NCI-H1417 (cell line): Measurements from ENCODE around the gene SCN4B.
A peak's percentile ranks its signal among the peaks of the same experiment; 100 is the strongest.

ENCODE experiments used
- DNase-seq, 3 experiments: peaks; one replicate each; lab custom pipeline; 2025; lab: John Stamatoyannopoulos, UW

The SCN4B gene

DNA sequence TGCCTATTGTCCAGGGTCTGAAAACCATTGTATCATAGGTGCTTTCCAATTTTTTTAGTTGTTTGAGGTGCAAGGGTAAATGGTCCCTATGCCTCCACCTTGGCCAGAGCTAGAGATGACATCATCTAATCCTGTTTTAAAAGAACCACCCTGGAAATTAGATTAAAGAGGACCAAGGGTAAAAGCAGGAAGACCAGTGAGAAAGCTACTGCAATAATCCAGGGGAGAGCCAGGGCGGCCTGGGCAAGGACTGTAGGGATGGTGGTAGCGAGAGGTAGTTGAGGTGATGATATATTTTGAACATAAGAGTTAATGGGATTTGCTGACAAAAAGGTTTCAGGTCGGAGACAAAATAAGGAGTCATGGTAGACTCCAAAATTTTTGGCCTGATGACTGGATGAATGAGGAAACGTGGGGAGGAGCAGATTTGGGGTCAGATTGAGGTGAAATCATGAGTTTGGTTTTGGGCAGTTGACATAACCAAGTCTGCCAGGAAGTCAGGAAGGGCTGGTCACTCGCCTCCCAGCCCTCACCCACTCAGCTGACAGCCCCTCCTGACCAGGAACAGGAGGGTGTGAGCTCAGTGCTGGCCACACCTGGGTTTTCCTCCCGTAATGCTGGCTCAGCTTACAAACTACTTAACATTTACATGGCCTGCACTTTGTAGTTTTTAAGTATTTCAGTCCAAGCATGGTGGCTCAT is 23.0 kb downstream of the SCN4B start:
- no peak for DNase-seq

DNA sequence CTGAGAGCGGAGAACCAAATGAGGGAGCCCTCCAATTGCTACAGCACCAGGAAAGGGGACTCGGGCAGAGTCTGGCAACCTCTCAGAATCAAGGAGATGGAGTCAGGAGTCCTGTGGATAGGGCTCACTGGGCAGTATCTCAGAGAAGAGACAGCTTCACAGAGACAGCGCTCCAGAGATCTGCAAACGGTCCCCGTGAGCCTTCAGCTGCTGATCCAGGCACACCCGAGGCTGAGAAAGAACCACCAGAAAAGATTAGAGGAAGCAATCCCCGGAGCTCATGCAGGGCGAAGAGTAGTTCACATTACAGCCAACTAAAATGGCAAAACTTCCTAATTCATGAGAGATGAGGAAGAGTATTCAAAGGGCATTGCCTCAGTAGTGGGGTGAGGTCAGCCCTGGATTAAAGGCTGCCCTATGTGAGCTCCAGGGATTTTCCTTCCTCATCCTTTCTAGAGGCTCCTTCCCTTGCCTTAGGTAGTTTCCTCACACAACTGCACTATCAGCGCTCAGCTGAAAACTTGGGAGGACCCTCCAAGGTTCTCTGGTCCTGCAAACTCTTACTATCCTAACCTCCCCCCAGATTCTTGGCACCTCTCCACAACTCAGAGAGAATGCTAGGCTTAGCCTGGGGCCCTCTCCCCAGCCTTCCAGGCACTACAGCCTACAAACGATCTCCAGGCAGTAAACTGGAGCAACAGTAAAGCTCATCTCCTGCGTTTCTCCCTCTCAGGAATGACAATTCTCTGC is 23.7 kb downstream of the SCN4B start:
- DNase-seq, result no peak

DNA sequence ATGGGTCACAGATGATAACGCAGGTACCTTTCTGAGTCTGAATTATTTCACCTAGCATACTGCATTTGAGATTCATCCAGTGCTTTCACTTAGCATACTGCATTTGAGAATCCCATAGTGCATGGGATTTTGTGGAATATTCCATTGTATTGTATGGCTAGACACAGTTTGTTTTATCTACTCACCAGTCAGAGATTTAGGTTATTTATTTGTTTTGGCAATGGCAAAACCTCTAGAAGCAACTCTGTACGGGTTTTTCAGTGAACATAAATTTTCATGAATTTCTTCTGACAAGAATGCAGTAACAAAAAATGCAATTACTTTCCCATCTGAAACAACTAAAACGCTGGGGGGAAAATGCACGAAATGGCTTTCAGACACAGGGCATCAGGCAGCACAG is 24.3 kb downstream of the SCN4B start:
- DNase-seq, result no peak

DNA sequence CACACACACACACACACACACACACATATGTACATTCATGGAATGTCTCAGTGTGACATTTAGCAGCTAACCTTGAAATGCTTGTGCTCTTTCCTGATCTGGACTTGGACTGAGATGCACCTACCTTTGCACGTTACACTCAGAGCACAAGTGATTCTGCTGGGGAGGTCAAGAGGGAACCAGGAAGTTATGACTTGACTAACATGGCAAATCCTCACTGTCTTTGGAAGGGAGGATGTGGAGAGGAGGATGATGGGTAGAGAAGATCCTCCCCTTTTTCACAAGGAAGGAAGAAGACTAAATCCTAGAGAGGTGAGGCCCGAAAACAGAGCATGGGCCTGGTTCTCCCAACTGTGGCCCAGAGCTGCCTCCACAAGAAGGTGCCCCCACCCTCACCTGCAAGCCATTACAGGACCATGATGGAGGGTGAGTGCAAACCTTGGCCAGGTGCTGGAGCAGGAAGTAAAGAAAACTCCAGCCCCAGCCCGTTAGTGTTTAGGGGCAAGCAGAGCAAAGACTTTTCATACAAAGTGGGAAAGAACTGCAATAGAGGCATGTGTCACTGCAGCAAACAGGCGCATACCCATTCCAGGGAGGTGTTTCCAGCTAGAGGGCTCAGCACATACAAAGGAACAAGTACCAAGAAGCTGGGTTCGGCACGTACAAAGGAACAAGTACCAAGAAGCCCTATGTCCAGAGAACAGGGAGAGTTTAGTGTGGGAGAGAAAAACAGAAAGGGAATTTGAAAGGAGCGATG is 26.4 kb downstream of the SCN4B start:
- peak in 1 of 3 experiments; percentile 6 for DNase-seq

DNA sequence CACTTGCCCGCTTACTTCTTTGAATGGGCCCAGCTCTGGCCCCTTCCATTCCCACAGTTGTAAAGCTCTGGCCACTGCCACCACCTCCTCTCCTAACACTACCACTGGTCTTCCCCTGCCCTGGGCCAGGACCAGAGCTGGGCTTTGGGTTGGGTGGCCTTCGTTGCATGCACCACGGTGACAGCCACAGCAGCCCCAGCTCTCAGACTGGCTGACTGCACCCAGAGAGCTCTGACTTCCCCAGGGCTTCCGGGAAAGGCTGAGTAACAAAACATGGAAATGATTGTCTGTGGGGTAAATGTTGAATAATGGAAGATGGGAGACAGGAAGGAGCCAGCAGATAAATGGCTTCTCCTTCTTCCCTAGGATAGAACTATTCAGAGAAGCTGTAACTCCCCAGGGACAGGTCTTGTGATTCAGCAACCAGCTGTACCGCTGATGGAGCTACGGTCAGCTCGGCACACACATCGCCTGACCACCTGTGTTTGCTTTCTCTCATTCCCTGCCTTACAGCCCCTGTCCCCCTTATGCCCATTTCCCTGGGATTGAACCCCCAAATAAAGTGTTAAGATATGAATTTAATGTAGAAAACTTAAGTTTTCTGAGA is 27.6 kb downstream of the SCN4B start:
- DNase-seq, result peak in 2 of 3 experiments; percentile 28 to 68

DNA sequence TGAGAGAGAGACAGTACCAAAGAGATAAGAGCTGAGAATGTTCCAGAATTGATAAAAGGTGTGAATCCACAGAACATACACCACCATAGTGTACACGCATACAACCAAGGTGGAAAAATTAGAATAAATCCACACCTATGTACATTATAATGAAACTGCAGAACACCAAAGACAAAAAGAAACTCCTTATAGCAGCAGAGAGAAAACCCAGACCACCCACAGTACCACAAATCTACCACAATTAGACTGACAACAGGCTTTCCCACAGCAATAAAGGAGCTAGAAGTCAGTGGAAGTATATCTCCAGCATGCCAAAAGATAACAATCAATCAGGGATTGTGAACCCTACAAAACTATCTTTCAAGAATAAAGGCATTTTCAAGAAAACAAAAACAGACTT is 31.8 kb downstream of the SCN4B start:
- no peak for DNase-seq

DNA sequence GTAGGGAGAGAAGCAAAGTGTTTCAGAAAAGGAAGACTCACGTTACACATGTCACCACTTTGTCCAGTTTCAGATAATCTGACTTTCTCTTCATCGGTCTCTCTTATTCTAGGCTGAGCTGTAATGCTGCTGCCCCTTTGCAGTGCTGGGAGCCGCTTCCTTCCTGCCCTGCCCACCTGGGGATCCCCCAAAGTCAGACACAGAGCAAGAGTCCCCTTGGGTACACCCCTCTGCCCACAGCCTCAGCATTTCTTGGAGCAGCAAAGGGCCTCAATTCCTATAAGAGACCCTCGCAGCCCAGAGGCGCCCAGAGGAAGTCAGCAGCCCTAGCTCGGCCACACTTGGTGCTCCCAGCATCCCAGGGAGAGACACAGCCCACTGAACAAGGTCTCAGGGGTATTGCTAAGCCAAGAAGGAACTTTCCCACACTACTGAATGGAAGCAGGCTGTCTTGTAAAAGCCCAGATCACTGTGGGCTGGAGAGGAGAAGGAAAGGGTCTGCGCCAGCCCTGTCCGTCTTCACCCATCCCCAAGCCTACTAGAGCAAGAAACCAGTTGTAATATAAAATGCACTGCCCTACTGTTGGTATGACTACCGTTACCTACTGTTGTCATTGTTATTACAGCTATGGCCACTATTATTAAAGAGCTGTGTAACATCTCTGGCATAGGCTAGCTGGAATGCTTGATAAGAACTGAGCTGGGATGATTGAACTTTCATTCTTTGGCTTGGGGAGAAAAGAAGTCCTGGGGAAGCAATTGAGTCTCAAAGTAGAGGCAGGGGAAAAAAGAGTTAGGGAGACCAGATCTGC is 34.6 kb downstream of the SCN4B start:
- no peak for DNase-seq

DNA sequence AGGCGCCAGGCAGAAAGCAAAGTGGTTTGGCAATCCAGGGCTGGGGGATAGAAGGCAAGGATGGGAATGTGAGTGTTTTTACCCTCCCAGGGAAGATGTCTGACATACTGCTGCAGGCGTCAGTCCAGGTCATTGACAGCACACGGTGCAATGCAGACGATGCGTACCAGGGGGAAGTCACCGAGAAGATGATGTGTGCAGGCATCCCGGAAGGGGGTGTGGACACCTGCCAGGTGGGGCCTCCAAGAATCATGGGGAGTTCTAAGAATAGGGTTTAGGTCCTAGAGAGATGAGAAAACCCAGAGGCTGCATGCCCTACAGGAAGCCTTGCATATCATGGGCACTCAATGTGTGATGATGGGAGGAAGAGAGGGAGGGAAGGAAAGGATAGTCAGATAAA is 37.6 kb downstream of the SCN4B start:
- no peak for DNase-seq

DNA sequence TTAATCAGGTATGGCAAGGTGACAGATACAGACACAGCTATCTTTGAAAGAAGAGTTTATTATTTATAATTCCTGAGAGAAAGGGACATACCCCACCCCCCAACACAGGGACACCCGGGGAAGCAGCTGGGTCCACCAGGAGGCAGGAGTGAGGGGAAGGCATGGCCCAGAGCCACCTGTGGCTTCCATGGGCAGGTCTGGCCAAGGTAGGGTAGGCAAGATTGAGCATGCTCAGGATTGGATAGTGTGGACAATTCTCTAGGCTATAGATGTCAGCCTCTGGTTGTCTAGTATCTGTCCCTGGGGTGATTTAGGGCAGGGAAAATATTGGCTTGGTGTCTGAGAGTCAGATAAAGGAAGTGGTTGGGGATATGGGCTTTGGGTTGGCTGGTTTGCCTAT is 38.4 kb downstream of the SCN4B start:
- no peak for DNase-seq

DNA sequence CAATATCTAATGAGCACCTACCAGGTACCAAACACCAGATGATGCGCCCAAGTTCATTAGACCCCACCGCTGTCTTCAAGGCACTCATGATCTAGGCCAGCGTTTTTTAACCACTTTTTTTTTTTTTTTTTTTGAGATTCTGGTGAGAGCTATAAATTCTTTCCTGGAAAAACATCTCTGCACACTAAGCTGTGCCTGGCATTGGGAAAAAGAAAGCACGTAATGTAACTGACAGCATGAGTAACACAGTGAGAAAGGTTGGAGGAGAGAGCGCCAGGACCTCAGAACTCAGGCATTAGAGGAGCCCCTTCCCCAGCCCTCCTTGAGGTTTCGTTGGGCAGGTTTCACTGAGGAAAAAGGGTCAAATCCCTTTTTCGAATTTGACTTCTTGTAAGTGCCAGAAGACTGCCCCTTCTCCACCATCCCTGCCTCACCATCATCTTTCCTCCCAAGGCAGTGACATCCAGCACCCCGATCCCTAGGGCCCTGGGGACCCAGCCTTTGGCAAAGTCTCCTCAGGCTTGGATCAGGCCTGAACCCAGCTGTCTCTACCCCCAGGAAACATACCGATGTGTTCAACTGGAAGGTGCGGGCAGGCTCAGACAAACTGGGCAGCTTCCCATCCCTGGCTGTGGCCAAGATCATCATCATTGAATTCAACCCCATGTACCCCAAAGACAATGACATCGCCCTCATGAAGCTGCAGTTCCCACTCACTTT is 39.8 kb downstream of the SCN4B start:
- no peak for DNase-seq

DNA sequence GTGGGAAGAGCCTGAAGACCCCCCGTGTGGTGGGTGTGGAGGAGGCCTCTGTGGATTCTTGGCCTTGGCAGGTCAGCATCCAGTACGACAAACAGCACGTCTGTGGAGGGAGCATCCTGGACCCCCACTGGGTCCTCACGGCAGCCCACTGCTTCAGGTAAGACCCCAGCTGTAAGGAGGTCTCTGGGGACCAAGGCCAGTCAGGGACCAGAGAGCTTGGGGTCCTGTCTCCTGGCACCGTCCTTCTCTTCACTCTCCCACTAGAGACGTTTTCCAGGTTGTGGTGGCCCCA is 40.9 kb downstream of the SCN4B start:
- no peak for DNase-seq

DNA sequence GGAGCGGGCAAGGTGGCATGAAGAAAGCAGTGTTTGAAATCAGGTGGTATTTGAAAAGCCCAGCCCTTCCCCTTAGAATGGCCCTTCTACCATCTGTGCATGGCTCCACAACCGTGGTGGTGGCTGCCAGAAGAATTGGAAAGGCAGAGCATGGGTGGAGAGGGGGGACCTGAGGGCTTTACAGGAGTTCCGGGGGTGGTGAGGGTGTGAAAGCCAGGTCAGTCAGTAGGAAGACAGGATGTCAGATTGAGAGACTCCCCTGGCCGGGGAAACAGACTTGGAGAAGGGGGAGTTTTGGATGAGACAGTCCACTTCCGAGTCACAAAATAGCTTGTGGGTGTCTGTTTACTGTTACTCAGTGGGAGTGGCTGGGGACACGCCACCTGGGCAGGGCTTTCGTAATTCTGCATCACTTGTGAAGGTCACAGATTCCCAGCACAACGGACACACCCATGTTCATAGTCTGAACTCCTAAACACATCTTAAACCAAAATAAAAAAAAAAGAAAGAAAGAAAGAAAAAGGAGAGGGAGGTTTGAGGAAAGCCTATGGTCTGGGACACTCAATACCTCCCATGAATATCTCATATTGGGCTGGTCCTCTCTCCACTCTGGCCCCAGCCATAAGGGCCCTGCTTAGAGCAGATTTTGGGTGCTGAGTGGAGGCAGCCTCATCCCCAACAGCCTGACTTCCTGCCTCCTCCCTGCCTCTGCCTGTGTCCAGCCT is 41.4 kb downstream of the SCN4B start:
- DNase-seq, result no peak

DNA sequence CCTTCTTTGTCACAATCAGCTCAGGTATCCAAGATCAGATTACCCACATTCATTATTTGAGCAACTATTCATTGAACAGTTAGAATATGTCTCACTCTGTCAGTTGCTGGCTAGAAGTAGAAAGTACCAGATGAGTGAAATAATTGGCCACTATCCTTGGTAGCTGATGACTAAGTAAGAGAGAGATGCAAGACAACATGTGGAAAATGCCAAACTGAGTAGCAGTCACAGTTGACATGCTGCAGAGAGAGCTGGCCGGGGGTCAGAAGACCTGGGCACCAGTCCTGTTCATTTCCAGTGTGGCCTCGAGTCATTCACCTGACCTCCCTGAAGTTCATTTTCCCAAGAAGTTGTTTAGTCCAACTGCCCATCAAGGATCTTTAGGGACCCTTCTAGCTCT is 43.4 kb downstream of the SCN4B start:
- no peak for DNase-seq

DNA sequence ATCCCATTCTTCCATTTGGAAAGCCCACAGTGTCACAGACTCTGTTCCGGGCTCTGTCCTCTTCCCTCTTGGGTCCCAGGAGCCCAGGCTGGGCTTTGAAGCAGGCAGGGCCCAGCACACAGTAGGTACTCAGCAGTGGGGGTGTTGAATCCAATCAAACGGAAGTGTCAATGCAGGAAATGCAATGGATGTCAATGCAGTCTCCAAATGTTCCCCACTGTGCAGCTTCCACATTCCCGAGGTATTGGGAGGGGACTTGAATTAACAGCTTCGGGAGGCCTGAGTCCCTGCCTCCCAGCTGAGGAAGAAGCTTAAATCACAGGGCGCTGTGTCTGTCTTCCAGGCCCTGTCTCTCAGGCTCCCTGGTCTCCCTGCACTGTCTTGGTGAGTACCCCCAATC is 44.1 kb downstream of the SCN4B start:
- DNase-seq, result no peak

DNA sequence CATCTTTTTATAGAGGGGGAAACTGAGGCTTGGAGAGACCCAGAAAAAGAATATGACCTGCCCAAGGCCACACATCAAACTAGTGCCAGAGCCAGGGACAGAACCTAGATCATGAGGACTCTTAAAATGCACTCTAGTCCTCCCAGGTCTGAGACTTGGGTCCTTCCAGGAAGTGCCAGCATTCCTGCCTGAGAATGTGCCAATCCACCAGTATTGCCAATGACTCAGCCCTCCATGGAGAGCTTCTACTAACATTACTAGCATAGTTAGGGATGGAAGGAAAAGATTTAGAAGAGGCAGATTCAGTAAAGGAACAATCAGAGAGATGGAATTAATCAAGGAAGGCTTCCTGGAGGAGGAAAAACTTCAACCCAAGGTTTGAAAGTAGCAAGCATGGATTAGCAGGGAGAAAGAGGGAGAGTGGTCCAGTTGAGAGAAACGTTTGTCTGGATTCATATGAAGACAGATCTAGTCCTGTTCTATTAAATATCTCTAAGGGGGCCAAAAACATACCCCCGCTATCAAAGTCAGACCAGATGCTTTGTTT is 45.8 kb downstream of the SCN4B start:
- no peak for DNase-seq

DNA sequence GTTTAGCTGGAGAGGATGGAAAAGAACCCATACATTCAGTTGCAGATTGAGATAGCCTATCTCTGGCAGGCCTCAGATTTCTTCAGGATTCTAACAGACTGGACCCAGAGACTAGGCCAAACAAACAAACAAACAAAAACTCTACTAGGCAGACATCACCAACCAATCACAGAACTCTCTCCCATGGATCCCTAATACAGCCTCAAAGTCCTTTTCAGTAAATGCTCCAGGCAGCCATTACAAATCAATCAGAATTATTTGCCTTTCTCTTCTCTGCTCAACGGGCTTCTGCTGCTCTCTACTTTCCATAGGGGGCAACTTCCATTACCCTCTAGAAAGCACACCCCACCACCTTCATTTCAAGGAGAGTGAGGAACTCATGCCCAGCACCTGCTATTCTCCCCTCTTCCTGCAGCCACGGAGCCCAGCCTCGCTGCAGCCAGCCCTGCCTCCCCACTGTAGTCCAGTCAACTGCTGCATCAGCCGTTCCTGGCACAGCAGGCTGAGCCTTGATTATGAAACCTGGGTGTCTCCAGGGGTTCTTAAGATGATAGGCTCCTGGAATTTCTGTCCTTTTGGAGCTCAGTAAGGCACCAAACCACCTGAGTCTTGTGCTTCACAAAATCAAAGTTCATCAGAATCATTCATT is 46.8 kb downstream of the SCN4B start:
- DNase-seq, result peak in 1 of 3 experiments; percentile 16

DNA sequence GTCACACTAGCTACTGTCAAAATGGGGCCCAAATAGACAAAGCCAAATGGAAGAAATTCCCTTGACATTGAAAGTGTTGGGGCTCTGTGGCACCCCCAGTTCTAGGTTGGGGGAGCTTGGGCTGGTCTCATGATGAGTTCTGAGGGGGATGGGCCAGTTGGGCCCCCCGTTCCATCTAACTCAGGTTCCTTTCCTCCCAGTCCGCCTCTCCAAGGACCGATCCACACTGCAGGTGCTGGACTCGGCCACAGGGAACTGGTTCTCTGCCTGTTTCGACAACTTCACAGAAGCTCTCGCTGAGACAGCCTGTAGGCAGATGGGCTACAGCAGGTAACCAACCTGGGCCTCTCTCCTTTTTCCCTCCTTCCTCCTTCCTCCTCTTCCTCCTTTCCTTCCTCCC is 48.1 kb downstream of the SCN4B start:
- no peak for DNase-seq

DNA sequence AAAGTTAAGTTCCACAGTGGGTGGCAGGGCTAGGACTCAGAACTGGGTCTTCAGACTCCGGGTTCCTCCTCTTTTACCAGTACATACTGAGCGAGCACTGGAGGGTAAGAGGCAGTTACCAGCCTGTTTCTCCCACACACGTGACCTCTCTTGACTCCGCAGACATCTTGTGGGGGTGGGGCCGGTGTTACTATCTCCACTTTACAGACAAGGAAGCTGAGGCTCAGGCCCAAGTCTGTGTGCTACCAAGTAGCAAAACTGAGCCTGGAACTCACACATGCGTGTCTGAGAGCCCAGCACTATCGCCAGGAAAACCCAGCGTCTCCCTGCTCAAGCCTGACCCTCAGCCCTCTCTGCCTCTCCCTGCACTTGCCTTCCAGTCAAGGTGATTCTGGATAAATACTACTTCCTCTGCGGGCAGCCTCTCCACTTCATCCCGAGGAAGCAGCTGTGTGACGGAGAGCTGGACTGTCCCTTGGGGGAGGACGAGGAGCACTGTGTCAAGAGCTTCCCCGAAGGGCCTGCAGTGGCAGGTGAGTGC is 49.8 kb downstream of the SCN4B start:
- DNase-seq, result no peak

DNA sequence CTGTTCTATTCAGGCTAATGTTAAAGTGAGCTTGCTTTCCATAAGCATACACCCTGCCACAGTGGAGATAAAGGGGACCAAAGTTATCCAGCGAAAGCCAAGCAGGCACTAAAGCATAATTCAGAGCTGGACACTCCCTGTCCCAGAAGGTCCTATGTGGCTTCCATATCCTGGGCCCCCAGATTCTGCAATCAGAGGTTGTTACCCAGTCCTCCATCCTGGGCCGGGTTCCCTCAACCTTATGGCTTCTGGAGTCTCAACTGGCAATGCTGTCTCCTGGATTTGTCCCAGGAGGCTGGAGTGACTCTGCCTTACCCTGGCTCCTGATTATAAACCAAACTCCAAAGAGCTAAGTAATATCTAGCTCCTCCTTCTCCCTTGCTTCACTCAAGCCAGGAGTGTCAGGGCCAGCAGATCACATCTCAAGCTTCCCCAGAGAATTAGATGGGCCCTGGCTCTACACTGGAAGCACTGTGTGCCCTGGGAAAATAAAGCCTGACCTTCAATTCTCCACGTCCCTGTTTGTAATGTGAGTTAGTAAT is 51.9 kb downstream of the SCN4B start:
- no peak for DNase-seq
